Measurements from ENCODE around the gene MTF1.

GRCh38 chr1:37782491-37782890 is 76.9 kb downstream of the MTF1 start:
- TF ChIP-seq, protein P1, sequence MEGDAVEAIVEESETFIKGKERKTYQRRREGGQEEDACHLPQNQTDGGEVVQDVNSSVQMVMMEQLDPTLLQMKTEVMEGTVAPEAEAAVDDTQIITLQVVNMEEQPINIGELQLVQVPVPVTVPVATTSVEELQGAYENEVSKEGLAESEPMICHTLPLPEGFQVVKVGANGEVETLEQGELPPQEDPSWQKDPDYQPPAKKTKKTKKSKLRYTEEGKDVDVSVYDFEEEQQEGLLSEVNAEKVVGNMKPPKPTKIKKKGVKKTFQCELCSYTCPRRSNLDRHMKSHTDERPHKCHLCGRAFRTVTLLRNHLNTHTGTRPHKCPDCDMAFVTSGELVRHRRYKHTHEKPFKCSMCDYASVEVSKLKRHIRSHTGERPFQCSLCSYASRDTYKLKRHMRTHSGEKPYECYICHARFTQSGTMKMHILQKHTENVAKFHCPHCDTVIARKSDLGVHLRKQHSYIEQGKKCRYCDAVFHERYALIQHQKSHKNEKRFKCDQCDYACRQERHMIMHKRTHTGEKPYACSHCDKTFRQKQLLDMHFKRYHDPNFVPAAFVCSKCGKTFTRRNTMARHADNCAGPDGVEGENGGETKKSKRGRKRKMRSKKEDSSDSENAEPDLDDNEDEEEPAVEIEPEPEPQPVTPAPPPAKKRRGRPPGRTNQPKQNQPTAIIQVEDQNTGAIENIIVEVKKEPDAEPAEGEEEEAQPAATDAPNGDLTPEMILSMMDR (IDR thresholded peaks at IDR 0.05; ENCODE audit: low read depth, low read length), result no peak
- TF ChIP-seq EZH2phosphoT487 (IDR thresholded peaks at IDR 0.05; ENCODE audit: low read depth), result no peak
